ENCODE results near the gene TES. TPM values are rescaled to one million over a fixed set of nuclear protein-coding genes. Genes with fewer than 3 reads are reported as not detected.

TES gene
- total RNA-seq, 1 donor from 2014 or later: 107 TPM

DNA sequence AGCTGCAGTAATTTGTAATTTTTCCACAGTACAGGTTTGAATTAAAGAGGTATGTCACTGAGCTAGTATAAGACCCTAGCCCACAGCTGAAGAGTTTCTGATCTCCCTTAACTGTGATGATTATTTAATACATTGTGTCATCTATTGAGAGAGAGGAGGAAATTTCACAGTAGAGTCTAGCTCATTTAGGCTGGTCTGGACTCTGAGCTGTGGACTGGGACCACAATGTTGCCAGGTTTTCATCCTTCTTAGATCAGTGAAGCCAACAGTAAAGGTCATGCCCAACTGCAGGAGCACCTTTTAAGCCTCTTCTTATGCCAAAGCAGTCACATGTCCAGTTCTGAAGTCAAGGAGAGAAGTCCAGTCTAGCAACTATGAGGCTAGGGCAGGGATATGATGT, 8.9 kb downstream of the TES start:
- intact Hi-C loops (cut with micrococcal nuclease): loop anchor here (1.0 kb wide), 1 partner anchor 8 kb away; no protein-coding TSS in a partner anchor

GRCh38 chr7:116219834-116220233, 9.5 kb downstream of the TES start:
- intact Hi-C loops (cut with micrococcal nuclease): loop anchor here (1.0 kb wide), 1 partner anchor 9 kb away; no protein-coding TSS in a partner anchor

DNA sequence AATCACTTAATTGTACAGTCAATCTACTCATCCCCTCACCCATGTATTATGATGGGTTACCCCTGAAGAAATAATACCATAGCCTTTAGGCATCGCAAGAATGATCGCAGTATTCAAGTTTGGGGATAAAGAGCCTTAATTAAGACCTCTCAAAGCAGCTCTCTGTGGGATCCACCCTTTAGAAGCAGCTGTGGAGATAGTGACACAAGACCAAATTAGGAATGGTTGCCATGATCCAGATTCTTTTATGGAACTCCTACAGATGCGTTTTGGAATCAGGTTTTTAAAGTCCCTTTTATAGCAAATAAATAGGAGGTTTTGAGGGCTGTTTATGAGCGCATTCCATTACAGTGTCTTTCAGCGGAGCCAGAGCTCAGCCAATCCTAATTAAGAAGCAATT, 12.2 kb downstream of the TES start:
- intact Hi-C loops (cut with micrococcal nuclease): no loop called here

- intact Hi-C loops (cut with micrococcal nuclease): no loop called here
Observed at GRCh38 chr7:116223588-116223987, 13.2 kb downstream of the TES start.

- intact Hi-C loops (cut with micrococcal nuclease): loop anchor here (1.0 kb wide), 2 partner anchors 8 to 13 kb away; no protein-coding TSS in a partner anchor
Observed at GRCh38 chr7:116224492-116225098, 14.3 kb downstream of the TES start.

- intact Hi-C loops (cut with micrococcal nuclease): no loop called here
Observed at GRCh38 chr7:116225860-116226259, 15.5 kb downstream of the TES start.

DNA sequence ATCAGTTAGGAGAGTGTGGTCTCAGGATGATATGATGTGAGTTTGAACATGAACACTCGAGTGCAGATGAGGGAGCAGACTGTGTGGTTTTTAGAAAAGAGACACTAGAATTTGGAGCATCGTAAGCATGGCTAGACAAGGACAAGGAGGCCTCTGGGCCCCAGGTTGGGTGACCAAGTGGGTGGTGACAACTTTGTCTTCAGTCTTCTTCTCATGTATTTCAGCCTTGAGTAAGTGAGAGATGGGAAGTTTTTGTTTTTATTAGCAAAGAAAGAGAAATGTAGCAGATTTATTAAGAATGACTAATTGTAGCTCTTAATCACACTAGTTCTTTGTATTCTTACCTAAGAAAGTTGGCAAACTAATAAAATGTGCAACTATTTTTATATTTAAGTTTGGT, 16.3 kb downstream of the TES start:
- intact Hi-C loops (cut with micrococcal nuclease): no loop called here

- intact Hi-C loops (cut with micrococcal nuclease): no loop called here
Observed at GRCh38 chr7:116227678-116228239, 17.4 kb downstream of the TES start.

- intact Hi-C loops (cut with micrococcal nuclease): no loop called here
Observed at GRCh38 chr7:116228241-116228640, 17.9 kb downstream of the TES start.

DNA sequence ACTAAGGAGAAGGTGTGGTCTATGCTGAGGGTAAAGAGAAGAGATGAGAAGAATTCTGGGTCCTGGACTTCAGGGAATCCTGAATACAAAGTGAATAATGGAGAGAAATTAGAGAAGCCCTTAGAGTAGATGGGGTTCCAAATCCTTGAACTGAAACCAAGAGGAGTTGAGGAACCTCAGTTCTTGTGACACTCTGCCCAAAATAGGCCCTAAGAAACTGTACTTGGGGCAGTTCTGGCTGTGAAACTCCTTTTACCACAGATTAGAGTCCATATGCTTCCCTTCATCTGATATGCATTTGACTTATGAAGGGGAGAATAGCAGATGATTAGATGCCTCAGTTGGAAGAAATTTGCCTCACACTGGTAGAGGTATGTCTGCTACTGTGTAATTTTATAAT, 19.0 kb downstream of the TES start:
- intact Hi-C loops (cut with micrococcal nuclease): no loop called here

DNA sequence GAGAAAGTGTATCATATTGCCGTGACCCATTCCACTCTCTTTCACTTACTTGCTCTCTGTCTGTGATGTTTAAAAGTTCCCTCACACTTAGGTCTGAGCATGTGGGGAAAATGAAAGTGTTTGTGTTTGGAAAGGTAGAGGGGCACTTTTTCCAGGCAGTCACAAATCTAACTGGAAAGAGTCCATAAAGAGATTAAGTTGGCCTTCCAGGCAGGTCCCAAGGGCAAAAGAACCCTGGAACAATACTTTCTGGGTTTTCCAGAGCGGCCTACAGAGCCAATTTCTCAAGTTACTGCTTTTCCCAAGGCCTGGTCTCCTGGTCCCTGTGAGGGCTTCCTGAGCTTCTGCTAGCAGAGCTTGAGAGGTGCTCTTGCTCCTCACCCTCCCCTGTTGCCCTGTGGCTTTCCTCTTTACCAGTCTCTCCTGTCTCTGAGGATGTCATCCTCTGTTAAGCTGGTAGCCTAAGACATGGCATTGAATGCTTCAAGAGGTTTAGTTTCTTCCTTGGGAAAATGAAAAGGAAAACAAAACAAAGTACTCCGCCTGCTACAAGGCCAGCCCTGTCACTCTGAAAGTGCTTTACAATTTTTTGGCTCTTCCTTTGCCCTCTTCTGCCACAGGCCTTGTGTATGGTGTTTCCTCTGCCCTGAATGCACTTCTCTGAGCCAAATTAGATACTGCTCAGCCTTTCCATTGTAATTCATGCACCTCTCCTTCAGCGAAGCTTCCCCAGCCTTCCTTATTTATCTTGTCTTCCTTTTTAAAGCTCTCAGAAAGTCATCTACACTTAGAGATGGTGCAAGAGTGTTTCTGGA, 20.1 kb downstream of the TES start:
- intact Hi-C loops (cut with micrococcal nuclease): loop anchor here (1.0 kb wide), 1 partner anchor 19 kb away; no protein-coding TSS in a partner anchor

- intact Hi-C loops (cut with micrococcal nuclease): no loop called here
Observed at GRCh38 chr7:116231543-116231942, 21.2 kb downstream of the TES start.

GRCh38 chr7:116231949-116232348, 21.6 kb downstream of the TES start:
- intact Hi-C loops (cut with micrococcal nuclease): loop anchor here (1.0 kb wide), 1 partner anchor 8 kb away; no protein-coding TSS in a partner anchor

DNA sequence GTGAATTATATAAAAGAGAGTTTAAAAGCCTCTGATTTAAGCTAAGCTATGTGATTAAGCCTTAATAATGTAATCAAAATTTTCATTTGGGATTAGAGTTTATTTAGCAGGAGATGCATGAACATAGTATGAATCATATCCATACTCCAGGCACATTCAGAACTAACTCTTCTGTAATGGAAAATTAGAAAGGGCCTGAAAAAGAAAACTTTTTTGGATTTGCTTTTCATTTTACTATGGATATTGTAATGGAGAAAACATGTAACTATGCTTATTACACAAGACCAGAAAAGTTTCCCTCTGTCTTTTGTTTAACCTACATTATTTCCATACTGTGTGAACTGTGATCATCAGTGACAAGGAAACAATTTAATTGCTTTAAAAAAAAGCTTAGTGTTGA, 22.0 kb downstream of the TES start:
- intact Hi-C loops (cut with micrococcal nuclease): loop anchor here (1.0 kb wide), 1 partner anchor 8 kb away; no protein-coding TSS in a partner anchor

GRCh38 chr7:116232920-116233319, 22.6 kb downstream of the TES start:
- intact Hi-C loops (cut with micrococcal nuclease): loop anchor here (1.0 kb wide), 1 partner anchor 9 kb away; no protein-coding TSS in a partner anchor

DNA sequence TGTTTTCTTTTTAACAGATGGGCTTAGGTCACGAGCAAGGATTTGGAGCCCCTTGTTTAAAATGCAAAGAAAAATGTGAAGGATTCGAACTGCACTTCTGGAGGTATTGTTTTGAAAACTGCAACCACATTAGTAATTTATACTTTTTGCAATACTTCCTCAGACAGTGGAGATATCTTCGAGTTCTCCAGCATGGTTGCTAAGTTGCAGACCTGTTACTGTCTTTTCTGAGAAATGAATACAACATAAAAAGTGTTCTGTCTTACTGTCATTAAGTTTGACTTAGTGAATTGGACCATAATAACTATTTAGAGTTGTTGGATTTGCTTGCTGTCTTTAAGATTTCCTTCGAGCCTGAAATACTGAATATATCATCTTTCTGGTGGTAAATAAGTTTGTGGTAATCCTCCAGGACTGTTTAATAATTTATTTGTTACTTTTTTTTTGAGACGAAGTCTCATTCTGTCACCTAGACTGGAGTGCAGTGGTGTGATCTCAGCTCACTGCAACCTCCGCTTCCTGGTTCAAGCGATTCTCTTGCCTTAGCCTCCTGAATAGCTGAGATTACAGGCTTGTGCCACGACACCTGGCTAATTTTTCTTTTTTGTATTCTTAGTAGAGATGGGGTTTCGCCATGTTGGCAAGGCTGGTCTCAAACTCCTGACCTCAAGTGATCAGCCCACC, 24.3 kb downstream of the TES start:
- intact Hi-C loops (cut with micrococcal nuclease): no loop called here

GRCh38 chr7:116235380-116235779, 25.0 kb downstream of the TES start:
- intact Hi-C loops (cut with micrococcal nuclease): no loop called here

- intact Hi-C loops (cut with micrococcal nuclease): loop anchor here (1.0 kb wide), 4 partner anchors 25 to 98 kb away; no protein-coding TSS in a partner anchor
Observed at GRCh38 chr7:116236020-116236630, 25.8 kb downstream of the TES start.

GRCh38 chr7:116239020-116239419, 28.7 kb downstream of the TES start:
- intact Hi-C loops (cut with micrococcal nuclease): no loop called here

DNA sequence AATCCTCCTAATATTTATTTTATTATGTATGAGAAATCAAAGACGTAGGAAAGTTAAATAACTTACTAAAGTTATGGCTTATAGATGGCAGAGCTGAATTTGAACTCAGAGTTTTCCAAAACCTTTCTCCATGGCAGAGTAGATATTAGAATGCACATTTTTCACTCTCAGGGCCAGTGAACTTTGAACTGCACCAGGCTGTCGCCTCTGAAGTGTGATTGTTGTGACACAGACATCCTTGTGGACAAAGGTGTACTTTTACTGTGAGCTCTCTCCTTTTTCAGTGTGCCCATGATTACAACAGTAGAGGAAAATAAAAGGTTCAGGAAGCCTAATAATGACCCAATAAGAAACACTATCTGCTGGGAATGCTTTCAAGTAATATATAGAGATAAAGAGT, 29.1 kb downstream of the TES start:
- intact Hi-C loops (cut with micrococcal nuclease): no loop called here

Measured in T-helper 1 cell treated with Interleukin-12 subunit alpha and Interleukin-12 subunit beta and Interleukin-4 antibody, amounts not matched to agents 30 ng/mL and 1 ng/mL, for 36 hours (primary cell).